HUES6 (cell line): ENCODE results near the gene USP44.

ENCODE experiments used
- H3K27ac ChIP-seq: 2 replicates; pipeline ENCODE4 v1.7.0; 2013; ENCODE audit warnings: low read depth, mild to moderate bottlenecking, low read length, inconsistent platforms
- H3K27me3 ChIP-seq: 2 replicates; pipeline ENCODE4 v1.6.1; 2013; ENCODE audit warnings: low read length; ENCODE audit not compliant: control insufficient read depth, insufficient read depth
- H3K36me3 ChIP-seq: 2 replicates; pipeline ENCODE4 v1.6.1; 2013; ENCODE audit warnings: low read length; ENCODE audit not compliant: control insufficient read depth, insufficient read depth
- H3K4me1 ChIP-seq: 2 replicates; pipeline ENCODE4 v1.6.1; 2013; ENCODE audit warnings: low read length; ENCODE audit not compliant: control insufficient read depth, insufficient read depth
- H3K4me3 ChIP-seq: 2 replicates; pipeline ENCODE4 v1.5.1; 2013; ENCODE audit warnings: low read depth, low read length
- H3K9ac ChIP-seq: one replicate; pipeline ENCODE4 v1.6.1; 2013; ENCODE audit warnings: mild to moderate bottlenecking, low read length
- H3K9me3 ChIP-seq: 2 replicates; pipeline ENCODE4 v1.6.1; 2013; ENCODE audit warnings: low read depth, low read length; ENCODE audit not compliant: control insufficient read depth, insufficient read depth

The USP44 gene

DNA sequence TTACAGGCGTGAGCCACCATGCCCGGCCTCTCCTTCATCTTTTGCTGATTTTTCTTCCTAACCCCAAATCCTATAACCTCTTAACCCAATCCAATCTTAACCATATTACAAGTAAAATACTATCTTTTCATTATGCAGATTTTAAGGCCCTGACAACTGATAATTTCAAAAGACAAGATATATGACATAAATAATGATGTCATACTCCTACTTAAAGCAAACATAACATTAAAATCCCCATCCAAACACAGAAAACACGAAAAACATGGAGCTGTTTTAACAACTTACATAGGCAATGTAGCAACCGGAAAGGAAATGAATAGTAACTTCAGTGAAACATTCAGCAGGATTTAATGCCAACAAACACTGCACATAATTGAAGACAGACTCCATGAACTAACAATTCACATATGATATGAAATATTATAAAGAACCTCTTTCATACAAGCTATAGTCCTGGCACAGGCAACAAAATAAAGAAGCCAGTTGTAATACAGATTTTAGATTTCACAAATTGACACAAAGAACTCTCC, 21.5 kb downstream of the USP44 start:
- no peaks in the 10 kb centered on the region for H3K9me3 ChIP-seq
- no peaks in the 10 kb centered on the region for H3K27me3 ChIP-seq
- H3K4me3 ChIP-seq = no peak overlapping the region
- no peaks in the 10 kb centered on the region; the same call in 1 of the 2 replicates for H3K4me1 ChIP-seq
- no peak overlapping the region for H3K27ac ChIP-seq
- H3K36me3 ChIP-seq = peaks cover 63% of the 10 kb centered on the region
- H3K9ac ChIP-seq = no peak overlapping the region

DNA sequence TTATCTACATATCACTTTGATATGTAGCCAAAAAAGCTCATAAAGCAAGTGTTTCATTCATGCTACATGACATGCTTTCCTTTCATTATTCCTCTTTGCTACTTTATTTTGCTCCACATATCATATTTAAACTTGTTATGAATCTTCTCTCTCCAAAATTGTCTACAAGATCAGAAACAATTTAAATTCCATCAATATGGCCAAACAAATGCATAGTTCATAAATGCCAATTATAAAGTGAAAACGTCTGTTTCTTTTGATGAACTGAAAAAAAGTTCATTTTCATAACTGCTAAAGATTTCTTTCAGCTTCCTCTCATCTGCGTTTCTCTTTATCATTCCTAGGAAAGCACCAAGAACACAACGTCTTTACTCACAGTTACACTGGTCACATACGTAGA, 22.8 kb downstream of the USP44 start:
- no peaks in the 10 kb centered on the region for H3K27me3 ChIP-seq
- H3K36me3 ChIP-seq = peaks cover 67% of the 10 kb centered on the region
- H3K27ac ChIP-seq = no peak overlapping the region
- H3K9ac ChIP-seq = no peak overlapping the region
- H3K4me1 ChIP-seq = no peaks in the 10 kb centered on the region; the same call in 1 of the 2 replicates
- no peak overlapping the region for H3K4me3 ChIP-seq
- no peaks in the 10 kb centered on the region for H3K9me3 ChIP-seq

DNA sequence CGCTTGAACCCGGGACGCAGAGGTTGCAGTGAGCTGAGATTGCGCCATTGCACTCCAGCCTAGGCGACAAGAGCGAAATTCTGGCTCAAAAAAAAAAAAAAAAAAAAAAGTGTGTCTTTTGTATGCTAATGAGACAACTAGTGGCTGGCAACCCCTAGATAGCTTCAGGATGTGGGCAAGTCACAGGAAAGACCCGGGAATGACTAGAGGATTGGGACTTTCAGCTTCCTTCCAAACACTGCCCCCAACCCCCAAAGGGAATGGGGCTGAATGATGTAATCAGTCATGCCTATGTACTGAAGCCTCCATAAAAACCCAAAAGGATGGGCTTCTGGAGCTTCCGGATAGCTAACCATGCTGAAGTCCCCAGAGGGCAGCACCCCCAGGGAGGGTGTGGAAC, 28.6 kb downstream of the USP44 start:
- Histone ChIP-seq H3K9ac (no peak overlapping the region), H3K4me1 (peaks cover 4% of the 10 kb centered on the region), H3K36me3 (peaks cover 76% of the 10 kb centered on the region), H3K27me3 (no peaks in the 10 kb centered on the region), H3K27ac (peak overlapping the region; percentile 60; the same call in 1 of the 2 replicates), H3K4me3 (no peak overlapping the region), H3K9me3 (no peaks in the 10 kb centered on the region)

DNA sequence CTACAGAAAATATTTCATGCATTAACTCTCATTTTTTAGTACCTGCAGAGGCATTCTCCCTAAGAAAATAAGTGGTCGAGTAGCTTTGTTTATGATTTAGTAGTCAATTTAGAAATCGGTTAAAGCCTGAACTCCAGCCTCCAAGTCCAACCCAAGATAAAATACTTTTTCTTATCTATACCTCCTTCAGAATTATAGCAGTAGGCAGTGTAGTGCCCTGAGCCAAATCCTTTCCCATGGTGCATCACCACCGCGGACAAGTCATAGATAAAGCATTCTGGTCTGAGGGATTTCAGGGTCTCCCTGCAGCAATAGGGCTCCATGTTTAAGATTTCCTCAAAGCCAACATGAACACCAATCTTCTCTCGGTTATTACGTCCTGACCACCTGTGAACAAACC, 30.5 kb downstream of the USP44 start:
- Histone ChIP-seq H3K4me3 (no peak overlapping the region), H3K27ac (no peak overlapping the region), H3K9me3 (no peaks in the 10 kb centered on the region), H3K27me3 (no peaks in the 10 kb centered on the region), H3K36me3 (peaks cover 82% of the 10 kb centered on the region), H3K4me1 (peaks cover 4% of the 10 kb centered on the region), H3K9ac (no peak overlapping the region)

DNA sequence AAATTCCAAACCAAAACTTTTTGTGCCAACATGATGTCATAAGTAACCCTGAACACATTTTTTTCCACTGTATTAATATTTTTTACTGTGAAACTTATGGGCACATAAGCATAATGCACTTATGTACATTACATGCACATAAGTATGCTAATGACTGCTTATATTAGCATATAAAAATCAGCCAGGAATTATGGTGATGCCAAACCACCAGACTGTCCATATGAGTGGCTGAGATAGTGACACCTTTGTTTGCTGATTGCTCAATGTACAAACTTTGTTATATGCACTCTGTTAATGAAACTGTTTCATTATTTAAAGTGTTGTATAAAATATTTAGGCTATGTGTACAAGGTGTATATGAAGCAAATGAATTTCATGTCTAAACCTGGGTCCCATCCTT, 32.3 kb downstream of the USP44 start:
- H3K9me3 ChIP-seq = no peaks in the 10 kb centered on the region
- no peak overlapping the region for H3K27ac ChIP-seq
- no peaks in the 10 kb centered on the region for H3K27me3 ChIP-seq
- no peak overlapping the region for H3K4me3 ChIP-seq
- H3K9ac ChIP-seq = no peak overlapping the region
- peaks cover 75% of the 10 kb centered on the region for H3K36me3 ChIP-seq
- H3K4me1 ChIP-seq = peaks cover 4% of the 10 kb centered on the region

DNA sequence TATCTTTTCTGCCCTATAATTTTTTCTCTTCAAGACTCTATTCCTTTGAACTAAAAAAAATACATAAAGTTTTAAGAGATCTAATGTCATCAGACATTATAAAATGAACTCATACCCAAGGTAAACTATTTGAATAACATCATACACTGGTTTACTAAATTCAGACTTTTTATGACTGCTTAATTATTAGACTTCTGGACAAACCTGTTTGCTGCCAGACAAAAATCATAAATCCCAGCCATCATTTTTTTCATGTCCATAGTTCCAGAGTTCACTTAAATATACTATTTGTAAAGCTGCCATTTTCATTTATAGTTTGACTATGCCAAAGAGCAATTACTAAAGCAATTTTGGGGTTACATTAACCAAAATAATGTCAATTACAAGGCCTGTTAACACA, 34.0 kb downstream of the USP44 start:
- Histone ChIP-seq H3K9me3 (no peaks in the 10 kb centered on the region), H3K4me3 (no peak overlapping the region), H3K27ac (no peak overlapping the region), H3K9ac (no peak overlapping the region), H3K36me3 (peaks cover 77% of the 10 kb centered on the region), H3K4me1 (no peaks in the 10 kb centered on the region), H3K27me3 (no peaks in the 10 kb centered on the region)

DNA sequence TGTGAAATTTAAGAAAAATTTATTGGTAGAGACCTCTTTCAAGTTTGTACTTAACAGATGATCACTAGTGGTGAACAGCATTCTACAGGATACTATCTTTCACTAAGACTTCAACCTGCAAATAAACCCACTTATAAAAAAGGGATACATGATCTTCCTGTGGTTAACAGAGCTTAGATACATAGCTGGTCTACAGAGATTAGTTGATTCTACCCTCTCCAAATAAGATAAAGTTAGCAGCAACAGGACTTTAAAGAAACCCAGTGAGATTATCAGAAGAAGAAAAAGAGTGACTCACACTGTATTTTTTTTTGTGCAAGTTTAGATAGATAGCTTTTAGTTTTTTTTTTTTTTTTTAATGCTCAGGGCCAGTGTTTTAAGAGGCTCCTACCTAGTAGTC, 34.5 kb downstream of the USP44 start:
- no peaks in the 10 kb centered on the region for H3K9me3 ChIP-seq
- no peaks in the 10 kb centered on the region for H3K4me1 ChIP-seq
- H3K9ac ChIP-seq = no peak overlapping the region
- no peaks in the 10 kb centered on the region for H3K27me3 ChIP-seq
- no peak overlapping the region for H3K27ac ChIP-seq
- no peak overlapping the region for H3K4me3 ChIP-seq
- peaks cover 77% of the 10 kb centered on the region for H3K36me3 ChIP-seq

DNA sequence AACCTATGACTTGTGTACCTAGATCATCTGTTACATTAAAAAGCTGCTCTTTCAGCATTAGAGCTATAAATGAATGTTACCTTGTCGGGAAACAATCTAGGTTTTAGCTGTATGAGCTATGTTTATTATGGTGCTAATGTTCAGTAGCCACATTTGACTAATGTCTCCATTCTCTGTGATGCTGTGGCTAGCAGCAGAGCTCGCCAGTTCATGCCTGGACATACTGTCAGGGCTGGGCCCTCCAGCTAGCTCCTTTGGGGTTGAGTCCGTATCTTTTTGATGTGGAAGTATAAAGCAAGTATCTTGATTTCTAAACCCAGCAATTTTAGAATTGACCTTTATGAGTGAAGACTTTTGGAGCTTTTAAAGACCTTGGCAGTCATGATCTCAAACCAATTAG, 36.1 kb downstream of the USP44 start:
- H3K4me1 ChIP-seq = no peaks in the 10 kb centered on the region
- H3K36me3 ChIP-seq = peaks cover 77% of the 10 kb centered on the region
- no peaks in the 10 kb centered on the region for H3K27me3 ChIP-seq
- no peaks in the 10 kb centered on the region for H3K9me3 ChIP-seq
- H3K27ac ChIP-seq = no peak overlapping the region
- no peak overlapping the region for H3K9ac ChIP-seq
- H3K4me3 ChIP-seq = no peak overlapping the region

DNA sequence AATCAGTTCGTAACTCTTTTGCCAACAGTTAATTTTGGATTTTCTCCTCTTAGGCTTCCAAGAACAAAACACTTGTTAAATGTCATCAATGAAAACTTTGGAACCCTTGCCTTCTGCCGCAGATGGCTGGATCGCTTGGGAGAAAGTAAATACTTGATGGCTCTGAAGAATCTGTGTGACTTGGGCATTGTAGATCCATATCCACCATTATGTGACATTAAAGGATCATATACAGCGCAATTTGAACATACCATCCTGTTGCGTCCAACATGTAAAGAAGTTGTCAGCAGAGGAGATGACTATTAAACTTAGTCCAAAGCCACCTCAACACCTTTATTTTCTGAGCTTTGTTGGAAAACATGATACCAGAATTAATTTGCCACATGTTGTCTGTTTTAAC, 37.7 kb downstream of the USP44 start:
- Histone ChIP-seq H3K27ac (no peak overlapping the region), H3K36me3 (peaks cover 78% of the 10 kb centered on the region)

DNA sequence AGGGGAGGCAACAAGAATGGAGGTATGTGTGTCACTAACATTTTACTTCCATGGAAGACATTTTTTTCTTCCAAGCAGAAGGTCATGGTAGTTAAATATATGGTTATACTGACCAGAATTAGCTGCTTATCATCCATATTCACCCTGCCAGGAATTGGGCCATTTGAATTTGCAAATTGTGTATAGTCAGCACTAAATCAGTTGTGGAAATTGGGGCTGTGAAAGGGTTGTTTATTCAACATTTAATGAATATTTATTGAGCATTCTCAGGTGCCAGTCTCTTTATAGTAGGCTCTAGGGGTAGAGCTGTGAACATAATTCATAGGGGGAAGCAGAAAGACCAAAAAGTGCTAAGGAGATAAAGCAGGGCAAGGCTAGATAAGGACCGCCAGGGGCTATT, 39.3 kb downstream of the USP44 start:
- no peaks in the 10 kb centered on the region for H3K4me1 ChIP-seq
- H3K36me3 ChIP-seq = peaks cover 77% of the 10 kb centered on the region

More for the DNA sequence above, 37.7 kb downstream of the USP44 start:
- H3K9me3 ChIP-seq = no peaks in the 10 kb centered on the region
- no peak overlapping the region for H3K4me3 ChIP-seq
- H3K27me3 ChIP-seq = no peaks in the 10 kb centered on the region
- H3K4me1 ChIP-seq = no peaks in the 10 kb centered on the region
- H3K9ac ChIP-seq = no peak overlapping the region

DNA sequence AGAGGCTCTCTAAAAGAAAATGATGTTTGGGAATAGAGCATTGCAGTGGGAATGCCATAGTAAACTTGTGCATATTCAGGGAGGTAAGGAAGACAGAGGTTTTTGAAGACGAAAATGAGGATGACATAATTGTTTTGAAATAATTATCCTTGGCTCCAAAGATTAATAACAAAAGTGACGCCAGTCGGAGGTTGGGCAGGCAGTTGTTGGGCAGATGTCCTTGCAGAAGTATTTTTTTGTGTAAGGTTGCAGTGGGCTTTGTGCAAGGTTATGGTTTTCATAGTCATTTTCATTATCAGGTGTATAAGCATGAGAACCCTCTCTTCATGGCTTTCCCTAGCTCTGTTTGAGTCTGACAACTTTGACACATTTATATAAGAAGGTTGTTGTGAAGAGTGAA, 42.0 kb downstream of the USP44 start:
- Histone ChIP-seq H3K27ac (no peak overlapping the region), H3K4me1 (peaks cover 3% of the 10 kb centered on the region; the same call in 1 of the 2 replicates), H3K9ac (no peak overlapping the region), H3K4me3 (no peak overlapping the region), H3K36me3 (peaks cover 88% of the 10 kb centered on the region), H3K9me3 (no peaks in the 10 kb centered on the region), H3K27me3 (no peaks in the 10 kb centered on the region)

More for the DNA sequence above, 39.3 kb downstream of the USP44 start:
- Histone ChIP-seq H3K9me3 (no peaks in the 10 kb centered on the region), H3K27me3 (no peaks in the 10 kb centered on the region), H3K27ac (no peak overlapping the region), H3K9ac (no peak overlapping the region), H3K4me3 (no peak overlapping the region)
